Upper lobe of left lung (tissue), 4 donors: ENCODE results near the gene SPOPL.

Experiments
- CTCF ChIP-seq, 6 experiments: fragments of 450-650 bp in 4 of 6; fragments of 200-600 bp in 2 of 6; sonication (generic) in 2 of 6; IDR thresholded peaks; one replicate each; pipeline ENCODE4 v1.5.1; 2016 to 2019; ENCODE audit warnings: antibody characterized with exemption in 6 of 6
- POLR2AphosphoS5 ChIP-seq, 2 donors: sonication (generic); formaldehyde crosslinking; IDR thresholded peaks; one replicate each; pipeline ENCODE4 v1.5.1; 2017; ENCODE audit warnings: antibody characterized with exemption in 2 of 2

GRCh38 chr2:138536302-138536701 is 34.7 kb downstream of the SPOPL start:
- TF ChIP-seq CTCF (IDR thresholded peaks at IDR 0.05) (no peak), POLR2AphosphoS5 (IDR thresholded peaks at IDR 0.05) (no peak)
